SK-N-SH (cell line): Measurements from ENCODE around the gene DSG3. TPM values are rescaled to one million over a fixed set of nuclear protein-coding genes. Genes with fewer than 3 reads are reported as not detected.

ENCODE experiments used
- CTCF ChIA-PET: fragments of 300-600, 350-600 bp; formaldehyde crosslinking; extraction: SDS; loops from one replicate; lab custom pipeline; 2021; lab: Yijun Ruan, JAX
- POLR2A ChIA-PET: fragments of 350-600 bp; sonication (Branson Sonifier 250); formaldehyde crosslinking; extraction: SDS; loops from one replicate; lab custom pipeline; 2020; ENCODE audit warnings: antibody characterized with exemption, inconsistent platforms; lab: Yijun Ruan, JAX
- DNase-seq: peaks from one replicate; pipeline ENCODE4 v3.0.0; 2012
- H2AFZ ChIP-seq: fragments of 200-600 bp; sonication (generic); 2 replicates; pipeline ENCODE4 v1.8.1; 2016; ENCODE audit warnings: antibody characterized with exemption, mild to moderate bottlenecking, low read depth
- H3F3A ChIP-seq: fragments of 200-600 bp; sonication (generic); replicated peaks from 2 replicates; pipeline ENCODE3; 2016; ENCODE audit warnings: antibody characterized with exemption, mild to moderate bottlenecking; ENCODE audit not compliant: insufficient read depth
- H3K27ac ChIP-seq, 2 experiments: fragments of 200-500 bp in 1 of 2; fragments of 200-600 bp in 1 of 2; sonication (Bioruptor generic) in 1 of 2; sonication (generic), shearing (Covaris generic) in 1 of 2; 2 replicates each; pipeline versions ENCODE4 v1.5.1 to v1.6.1; 2014 to 2016; ENCODE audit warnings: low read depth in 2 of 2, inconsistent platforms in 1 of 2, low read length in 1 of 2, mild to moderate bottlenecking in 1 of 2, mixed read lengths in 1 of 2
- H3K27me3 ChIP-seq: fragments of 200-600 bp; sonication (generic), shearing (Covaris generic); 2 replicates; pipeline ENCODE4 v1.6.1; 2016; ENCODE audit warnings: mixed run types; ENCODE audit not compliant: insufficient read depth
- H3K36me3 ChIP-seq, 2 experiments: fragments of 200-500 bp in 1 of 2; fragments of 200-600 bp in 1 of 2; sonication (Bioruptor generic) in 1 of 2; sonication (generic) in 1 of 2; replicated peaks in 1 of 2; 2 replicates each; pipeline versions ENCODE3 to v1.5.1; 2014 to 2016; ENCODE audit warnings: low read length in 1 of 2, mild to moderate bottlenecking in 1 of 2; ENCODE audit not compliant: insufficient read depth in 2 of 2, control insufficient read depth in 1 of 2
- H3K4me1 ChIP-seq, 2 experiments: fragments of 200-500 bp in 1 of 2; fragments of 200-600 bp in 1 of 2; sonication (Bioruptor generic) in 1 of 2; sonication (generic), shearing (Covaris generic) in 1 of 2; 2 replicates each; pipeline versions ENCODE4 v1.5.1 to v1.6.1; 2014 to 2016; ENCODE audit warnings: low read depth in 1 of 2, low read length in 1 of 2, mixed run types in 1 of 2; ENCODE audit not compliant: insufficient read depth in 2 of 2, control insufficient read depth in 1 of 2
- H3K4me2 ChIP-seq: fragments of 200-600 bp; sonication (generic), shearing (Covaris generic); 2 replicates; pipeline ENCODE4 v1.6.1; 2017; ENCODE audit warnings: mixed run types
- H3K4me3 ChIP-seq, 2 experiments: fragments of 200-500 bp in 1 of 2; fragments of 200-600 bp in 1 of 2; sonication (Bioruptor generic) in 1 of 2; sonication (generic), shearing (Covaris generic) in 1 of 2; 2 replicates each; pipeline versions ENCODE4 v1.5.1 to v1.8.1; 2014 to 2016; ENCODE audit warnings: low read depth in 2 of 2, inconsistent platforms in 1 of 2, low read length in 1 of 2, mild to moderate bottlenecking in 1 of 2, mixed read lengths in 1 of 2, moderate library complexity in 1 of 2
- H3K79me2 ChIP-seq: fragments of 200-600 bp; sonication (generic); 2 replicates; pipeline ENCODE4 v1.8.1; 2017; ENCODE audit warnings: mild to moderate bottlenecking; ENCODE audit not compliant: insufficient read depth
- H3K9ac ChIP-seq: fragments of 200-600 bp; sonication (generic); 2 replicates; pipeline ENCODE4 v1.6.1; 2017; ENCODE audit warnings: mixed run types
- H3K9me2 ChIP-seq: fragments of 200-600 bp; sonication (generic); 2 replicates; pipeline ENCODE4 v1.6.1; 2017; ENCODE audit warnings: mixed run types
- H3K9me3 ChIP-seq: fragments of 200-600 bp; sonication (generic); 2 replicates; pipeline ENCODE4 v1.6.1; 2017; ENCODE audit warnings: mixed run types, mild to moderate bottlenecking, moderate library complexity
- H4K20me1 ChIP-seq: fragments of 200-600 bp; sonication (generic); 2 replicates; pipeline ENCODE4 v1.6.1; 2017; ENCODE audit warnings: mild to moderate bottlenecking, mixed run types; ENCODE audit not compliant: insufficient read depth
- CHD2 ChIP-seq: fragments of 150-350 bp; IDR thresholded peaks from 2 replicates; pipeline ENCODE4 v1.6.1; 2018; ENCODE audit warnings: low read length; ENCODE audit not compliant: partially characterized antibody
- CTCF ChIP-seq: fragments of 200-600 bp; sonication (generic); IDR thresholded peaks from 2 replicates; pipeline ENCODE4 v1.6.1; 2017; ENCODE audit warnings: antibody characterized with exemption, mild to moderate bottlenecking, moderate library complexity
- FOXJ3 ChIP-seq: sonication (generic); formaldehyde crosslinking; IDR thresholded peaks from 2 replicates; pipeline ENCODE4 v1.5.1; 2020; ENCODE audit warnings: mild to moderate bottlenecking, missing genetic modification reagents
- GATA2 ChIP-seq: sonication (generic); formaldehyde crosslinking; IDR thresholded peaks from 2 replicates; pipeline ENCODE4 v1.5.0; 2020; ENCODE audit warnings: mild to moderate bottlenecking, missing genetic modification reagents
- IRF3 ChIP-seq: fragments of 150-350 bp; IDR thresholded peaks from 2 replicates; pipeline ENCODE4 v1.6.1; 2016; ENCODE audit warnings: mild to moderate bottlenecking, low read depth, low read length
- NFIC ChIP-seq: IDR thresholded peaks from 2 replicates; pipeline ENCODE4 v1.4.0; 2012; ENCODE audit warnings: borderline replicate concordance
- POLR2AphosphoS5 ChIP-seq: IDR thresholded peaks from 2 replicates; pipeline ENCODE4 v1.6.1; 2012; ENCODE audit warnings: low read depth, low read length
- RAD21 ChIP-seq: IDR thresholded peaks from 2 replicates; pipeline ENCODE4 v1.6.1; 2012; ENCODE audit warnings: mild to moderate bottlenecking, low read length
- RXRA ChIP-seq: IDR thresholded peaks from 2 replicates; pipeline ENCODE4 v1.4.0; 2012; ENCODE audit warnings: low read depth, mild to moderate bottlenecking, borderline replicate concordance
- SIN3A ChIP-seq: IDR thresholded peaks from 2 replicates; pipeline ENCODE4 v1.6.1; 2012; ENCODE audit warnings: low read depth, mild to moderate bottlenecking, low read length, moderate library complexity, borderline replicate concordance
- TAF1 ChIP-seq: IDR thresholded peaks from 2 replicates; pipeline ENCODE4 v1.6.1; 2012; ENCODE audit warnings: low read depth, mild to moderate bottlenecking, low read length, moderate library complexity, borderline replicate concordance
- TCF12 ChIP-seq: IDR thresholded peaks from 2 replicates; pipeline ENCODE4 v1.4.0; 2012
- USF1 ChIP-seq: IDR thresholded peaks from 2 replicates; pipeline ENCODE4 v1.4.0; 2012; ENCODE audit warnings: low read depth, borderline replicate concordance
- WGBS: methylation state at CpG from one replicate; pipeline ENCODE4 v1.1.6; 2017; ENCODE audit warnings: low lambda C conversion rate; 5-methylcytosine and 5-hydroxymethylcytosine counted together
- polyA plus RNA-seq, 3 experiments: library from polyadenylated mRNA; depleted of rRNA; stranded (reverse); fragments of >200 nt; gene quantifications; 2 replicates each; pipeline ENCODE4 v1.2.3, GENCODE V29; 2012
- TF ChIP-seq, protein P1 (sequence below): IDR thresholded peaks from 2 replicates; pipeline ENCODE4 v1.4.0; 2012; ENCODE audit warnings: low read depth

DSG3 gene
- 0.02 TPM in 1 of 2 replicates, not detected in the other for polyA plus RNA-seq (2012; rRNA removed)
- polyA plus RNA-seq (2012; cell fraction: cytosol; rRNA removed) = 0.01 TPM in 2 replicates
- 0.01 TPM in 2 replicates for polyA plus RNA-seq (2012; cell fraction: nucleus; rRNA removed)

- no peak within 1 kb of the TSS for H3K4me2 ChIP-seq
- H3K36me3 ChIP-seq = no peaks in the 10 kb centered on the region
- no peak for DNase-seq
- POLR2A ChIA-PET = no interaction called here
- TF ChIP-seq TAF1 (no peak), CHD2 (no peak), GATA2 (no peak), USF1 (no peak), TCF12 (no peak), FOXJ3 (CRISPR knock-in tag) (no peak), RXRA (no peak), IRF3 (no peak), NFIC (no peak), RAD21 (no peak)
- TF ChIP-seq, protein P1, sequence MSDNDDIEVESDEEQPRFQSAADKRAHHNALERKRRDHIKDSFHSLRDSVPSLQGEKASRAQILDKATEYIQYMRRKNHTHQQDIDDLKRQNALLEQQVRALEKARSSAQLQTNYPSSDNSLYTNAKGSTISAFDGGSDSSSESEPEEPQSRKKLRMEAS = no peak
- H3K27me3 ChIP-seq = peaks cover 29% of the 10 kb centered on the region
- no peaks in the 10 kb centered on the region for H3K9me3 ChIP-seq
- no peak within 1 kb of the TSS for H2AFZ ChIP-seq
- no peak within 1 kb of the TSS for H3K27ac ChIP-seq
- CTCF ChIA-PET = no interaction called here
- H3K9ac ChIP-seq = no peak within 1 kb of the TSS
- no peaks in the 10 kb centered on the region for H3K9me2 ChIP-seq
- H3F3A ChIP-seq = no peaks in the 10 kb centered on the region
- WGBS = 7% methylated on average over 8 of the region's 9 CpGs
- no peaks in the 10 kb centered on the region for H3K4me1 ChIP-seq
- no peaks in the 10 kb centered on the region for H3K79me2 ChIP-seq
- no peak within 1 kb of the TSS for H3K4me3 ChIP-seq
- H4K20me1 ChIP-seq = no peaks in the 10 kb centered on the region
Observed at GRCh38 chr18:31447530-31448191, at the start of gene DSG3. DSG3 (plus strand) TSS chr18:31447741; CDS start chr18:31447878, 137 bp downstream.

GRCh38 chr18:31398191-31398590, 49.4 kb upstream of the DSG3 start:
- CTCF ChIA-PET = interaction anchor here (0.8 to 1.8 kb wide), 2 partner anchors 27 to 153 kb away, joined by 3 to 4 read pairs; no protein-coding TSS in a partner anchor

More at GRCh38 chr18:31398191-31398590, 49.4 kb upstream of the DSG3 start:
- no peak for DNase-seq
- H3K79me2 ChIP-seq = no peaks in the 10 kb centered on the region
- TF ChIP-seq POLR2AphosphoS5 (no peak), CTCF (no peak), RAD21 (no peak), SIN3A (no peak)
- TF ChIP-seq, protein P1 = no peak
- no peak overlapping the region for H3K9ac ChIP-seq
- no peak overlapping the region for H3K27ac ChIP-seq
- H3K4me1 ChIP-seq = no peaks in the 10 kb centered on the region
- POLR2A ChIA-PET = no interaction called here
- H3K36me3 ChIP-seq = no peaks in the 10 kb centered on the region
- no peak overlapping the region for H3K4me2 ChIP-seq
- H3K9me3 ChIP-seq = no peaks in the 10 kb centered on the region
- no peaks in the 10 kb centered on the region for H4K20me1 ChIP-seq
- H3K27me3 ChIP-seq = peaks cover 6% of the 10 kb centered on the region; the same call in 1 of the 2 replicates
- no peaks in the 10 kb centered on the region for H3K9me2 ChIP-seq
- H2AFZ ChIP-seq = no peak overlapping the region
- 6% methylated on average over 2 of the region's 2 CpGs for WGBS
- no peaks in the 10 kb centered on the region for H3F3A ChIP-seq
- H3K4me3 ChIP-seq = no peak overlapping the region
